Measurements from ENCODE around the gene EPN1.

Gene EPN1

DNA sequence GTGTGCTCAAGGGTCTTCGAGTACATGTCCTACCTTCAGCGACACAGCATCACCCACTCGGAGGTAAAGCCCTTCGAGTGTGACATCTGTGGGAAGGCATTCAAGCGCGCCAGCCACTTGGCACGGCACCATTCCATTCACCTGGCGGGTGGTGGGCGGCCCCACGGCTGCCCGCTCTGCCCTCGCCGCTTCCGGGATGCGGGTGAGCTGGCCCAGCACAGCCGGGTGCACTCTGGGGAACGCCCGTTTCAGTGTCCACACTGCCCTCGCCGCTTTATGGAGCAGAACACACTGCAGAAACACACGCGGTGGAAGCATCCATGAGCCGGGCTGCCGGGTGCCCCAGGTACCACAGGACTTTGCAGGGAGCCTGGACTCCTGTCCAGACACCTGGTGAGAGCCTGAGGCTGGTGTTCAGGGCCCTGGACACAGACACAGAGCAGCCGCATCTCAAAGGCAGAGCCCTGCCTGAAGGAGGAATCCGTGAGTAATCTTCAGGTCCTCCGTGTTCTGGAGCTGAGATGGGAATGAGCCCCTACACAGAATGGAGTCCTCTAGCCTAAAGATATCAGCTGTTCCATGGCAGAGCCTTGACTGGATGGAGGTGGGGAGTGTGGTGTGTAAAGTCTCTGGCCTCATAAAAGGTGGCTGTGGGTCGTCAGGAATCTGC lies 30.0 kb upstream of the EPN1 start:
- TF ChIP-seq, protein P1, sequence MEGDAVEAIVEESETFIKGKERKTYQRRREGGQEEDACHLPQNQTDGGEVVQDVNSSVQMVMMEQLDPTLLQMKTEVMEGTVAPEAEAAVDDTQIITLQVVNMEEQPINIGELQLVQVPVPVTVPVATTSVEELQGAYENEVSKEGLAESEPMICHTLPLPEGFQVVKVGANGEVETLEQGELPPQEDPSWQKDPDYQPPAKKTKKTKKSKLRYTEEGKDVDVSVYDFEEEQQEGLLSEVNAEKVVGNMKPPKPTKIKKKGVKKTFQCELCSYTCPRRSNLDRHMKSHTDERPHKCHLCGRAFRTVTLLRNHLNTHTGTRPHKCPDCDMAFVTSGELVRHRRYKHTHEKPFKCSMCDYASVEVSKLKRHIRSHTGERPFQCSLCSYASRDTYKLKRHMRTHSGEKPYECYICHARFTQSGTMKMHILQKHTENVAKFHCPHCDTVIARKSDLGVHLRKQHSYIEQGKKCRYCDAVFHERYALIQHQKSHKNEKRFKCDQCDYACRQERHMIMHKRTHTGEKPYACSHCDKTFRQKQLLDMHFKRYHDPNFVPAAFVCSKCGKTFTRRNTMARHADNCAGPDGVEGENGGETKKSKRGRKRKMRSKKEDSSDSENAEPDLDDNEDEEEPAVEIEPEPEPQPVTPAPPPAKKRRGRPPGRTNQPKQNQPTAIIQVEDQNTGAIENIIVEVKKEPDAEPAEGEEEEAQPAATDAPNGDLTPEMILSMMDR (IDR thresholded peaks at IDR 0.05; ENCODE audit: insufficient read depth, low read length, missing control alignments): no peak
- ChIA-PET POLR2A (no interaction called here), CTCF (interaction anchor here (1.4 to 5.7 kb wide), 4 partner anchors 8 to 12 kb away, joined by 4 to 51 read pairs (median 9); partner anchors contain the start of gene U2AF2)
- no peak for DNase-seq (ENCODE audit: low read depth, low spot score)
- H3K4me3 ChIP-seq (ENCODE audit: low read depth, low read length): peak overlapping the region; percentile 74

DNA sequence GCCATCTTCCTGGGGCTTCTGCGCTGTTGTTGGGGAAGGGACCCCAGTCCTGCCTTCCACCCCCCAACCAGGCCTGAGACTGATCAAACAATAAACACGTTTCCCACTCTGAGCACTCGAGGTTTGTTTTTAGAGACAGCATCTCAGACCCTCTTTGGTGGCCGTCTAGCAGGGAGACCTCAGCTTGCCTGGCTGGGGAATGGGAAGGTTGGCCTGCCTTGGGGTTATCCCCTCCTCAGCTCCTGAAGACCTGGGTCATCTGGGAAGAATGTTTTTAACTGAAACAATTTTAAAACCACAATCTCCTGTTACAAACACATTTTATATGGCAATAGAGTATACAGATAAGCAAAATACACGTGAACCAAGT lies 29.5 kb upstream of the EPN1 start:
- CTCF ChIA-PET: interaction anchor here (1.4 to 5.7 kb wide), 5 partner anchors 8 to 26 kb away, joined by 4 to 51 read pairs (median 9); partner anchors contain the start of gene U2AF2
- POLR2A ChIA-PET: no interaction called here
- TF ChIP-seq, protein P1 (IDR thresholded peaks at IDR 0.05; ENCODE audit: insufficient read depth, low read length, missing control alignments): no peak
- H3K4me3 ChIP-seq (ENCODE audit: low read depth, low read length): no peak overlapping the region
- no peak for DNase-seq (ENCODE audit: low read depth, low spot score)

- DNase-seq (ENCODE audit: low read depth, low spot score): no peak
- POLR2A ChIA-PET: interaction anchor here (0.5 to 1.0 kb wide), 3 partner anchors 9 to 23 kb away, joined by 3 read pairs; partner anchors contain the start of gene ZNF784
- CTCF ChIA-PET: interaction anchor here (1.1 to 5.7 kb wide), 5 partner anchors 11 to 179 kb away, joined by 3 to 51 read pairs (median 9); no protein-coding TSS in a partner anchor
- peak overlapping the region; percentile 84 for H3K4me3 ChIP-seq (ENCODE audit: low read depth, low read length)
- TF ChIP-seq, protein P1 (IDR thresholded peaks at IDR 0.05; ENCODE audit: insufficient read depth, low read length, missing control alignments): no peak
These were observed 27.9 kb upstream of the EPN1 start for GRCh38 chr19:55646889-55647731.

DNA sequence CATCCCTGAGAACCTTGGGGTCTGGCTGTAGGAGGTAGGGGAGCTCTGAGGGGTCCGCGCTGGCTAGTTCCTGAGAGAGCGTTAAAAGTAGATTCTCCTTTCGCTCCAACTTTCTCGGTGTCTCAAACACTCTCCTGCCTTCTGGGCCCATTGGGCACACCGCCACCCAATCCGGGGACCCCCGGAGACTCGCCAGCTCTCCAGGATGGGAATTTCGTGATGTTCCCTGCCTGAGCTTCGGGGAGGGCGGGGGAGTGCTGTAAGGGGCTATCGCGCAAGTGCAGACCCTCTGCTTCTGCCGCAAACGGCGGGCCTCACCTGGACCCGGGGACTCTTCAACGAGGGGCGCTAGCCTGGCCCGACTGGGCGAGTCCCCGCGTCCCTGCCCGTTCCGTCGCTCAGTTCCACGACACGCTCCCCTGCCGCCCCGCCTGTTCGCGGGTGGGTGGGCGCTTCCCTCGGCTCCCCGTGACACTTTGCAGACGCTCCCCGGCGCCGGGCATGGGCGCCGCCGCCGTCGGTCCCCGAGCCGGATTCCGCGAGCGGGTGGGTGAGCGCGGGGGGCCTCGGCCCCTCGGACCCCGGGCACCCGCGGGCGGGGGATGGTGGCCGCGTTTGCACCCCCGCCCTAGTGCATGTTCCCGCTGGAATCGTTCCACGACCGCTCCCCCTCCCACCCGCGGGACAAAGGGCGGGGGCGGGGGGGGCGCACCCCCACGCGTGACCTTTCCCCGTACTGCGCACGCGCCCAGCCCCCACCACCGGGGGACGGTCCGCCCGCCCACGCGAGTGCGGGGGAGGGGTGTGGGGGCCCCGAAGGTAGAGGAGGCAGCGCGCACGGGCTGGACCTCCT lies 27.1 kb upstream of the EPN1 start, which contains the start of gene CCDC106:
CCDC106 (plus strand) TSS at position 481 of the 853 bp plus-strand sequence. CDS start 835 bp downstream, outside the sequence.
- ChIA-PET CTCF (interaction anchor here (1.1 to 5.7 kb wide), 5 partner anchors 12 to 180 kb away, joined by 3 to 51 read pairs (median 9); no protein-coding TSS in a partner anchor), POLR2A (interaction anchor here (0.6 to 0.7 kb wide), 2 partner anchors 13 to 74 kb away, joined by 3 read pairs; no protein-coding TSS in a partner anchor)
- DNase-seq (ENCODE audit: low read depth, low spot score): no peak
- TF ChIP-seq, protein P1 (IDR thresholded peaks at IDR 0.05; ENCODE audit: insufficient read depth, low read length, missing control alignments): no peak
- H3K4me3 ChIP-seq (ENCODE audit: low read depth, low read length): peak within 1 kb of the TSS; percentile 84

- TF ChIP-seq, protein P1 (IDR thresholded peaks at IDR 0.05; ENCODE audit: insufficient read depth, low read length, missing control alignments): no peak
- CTCF ChIA-PET: interaction anchor here (0.9 to 5.7 kb wide), 5 partner anchors 11 to 24 kb away, joined by 3 to 51 read pairs (median 5); no protein-coding TSS in a partner anchor
- H3K4me3 ChIP-seq (ENCODE audit: low read depth, low read length): peak overlapping the region; percentile 84
- POLR2A ChIA-PET: interaction anchor here (0.6 kb wide), 1 partner anchor 74 kb away, joined by 3 read pairs; no protein-coding TSS in a partner anchor
- DNase-seq (ENCODE audit: low read depth, low spot score): no peak
These were observed 26.3 kb upstream of the EPN1 start for GRCh38 chr19:55648585-55649267.
